ENCODE results near the gene SCAF4.

The SCAF4 gene

DNA sequence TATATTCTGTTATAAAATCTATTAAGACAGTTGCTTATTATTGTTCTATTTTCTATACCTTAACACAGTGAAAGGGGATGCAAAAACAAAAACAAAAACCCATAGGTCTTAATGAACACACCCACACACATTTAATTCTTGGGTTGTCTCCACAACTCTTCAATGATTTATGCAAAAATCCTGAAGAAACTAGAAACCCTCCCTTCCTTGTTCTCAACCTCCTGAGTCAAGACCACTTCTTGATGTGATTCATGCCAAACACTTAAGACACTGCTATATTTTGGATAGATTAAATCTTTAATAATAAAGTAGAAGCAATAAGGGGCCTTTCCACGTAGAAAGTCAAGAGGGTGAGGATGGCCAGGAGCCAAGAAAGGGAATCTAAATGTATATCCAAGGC lies 23.4 kb downstream of the SCAF4 start:
- no peak overlapping the region for H3K4me3 ChIP-seq (replicated peaks; ENCODE audit: low read depth, low read length)
- no peak for DNase-seq (ENCODE audit: extremely low read depth, low read depth)
- TF ChIP-seq, protein P1, sequence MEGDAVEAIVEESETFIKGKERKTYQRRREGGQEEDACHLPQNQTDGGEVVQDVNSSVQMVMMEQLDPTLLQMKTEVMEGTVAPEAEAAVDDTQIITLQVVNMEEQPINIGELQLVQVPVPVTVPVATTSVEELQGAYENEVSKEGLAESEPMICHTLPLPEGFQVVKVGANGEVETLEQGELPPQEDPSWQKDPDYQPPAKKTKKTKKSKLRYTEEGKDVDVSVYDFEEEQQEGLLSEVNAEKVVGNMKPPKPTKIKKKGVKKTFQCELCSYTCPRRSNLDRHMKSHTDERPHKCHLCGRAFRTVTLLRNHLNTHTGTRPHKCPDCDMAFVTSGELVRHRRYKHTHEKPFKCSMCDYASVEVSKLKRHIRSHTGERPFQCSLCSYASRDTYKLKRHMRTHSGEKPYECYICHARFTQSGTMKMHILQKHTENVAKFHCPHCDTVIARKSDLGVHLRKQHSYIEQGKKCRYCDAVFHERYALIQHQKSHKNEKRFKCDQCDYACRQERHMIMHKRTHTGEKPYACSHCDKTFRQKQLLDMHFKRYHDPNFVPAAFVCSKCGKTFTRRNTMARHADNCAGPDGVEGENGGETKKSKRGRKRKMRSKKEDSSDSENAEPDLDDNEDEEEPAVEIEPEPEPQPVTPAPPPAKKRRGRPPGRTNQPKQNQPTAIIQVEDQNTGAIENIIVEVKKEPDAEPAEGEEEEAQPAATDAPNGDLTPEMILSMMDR (IDR thresholded peaks at IDR 0.05; ENCODE audit: low read depth, low read length, missing control alignments), result no peak

DNA sequence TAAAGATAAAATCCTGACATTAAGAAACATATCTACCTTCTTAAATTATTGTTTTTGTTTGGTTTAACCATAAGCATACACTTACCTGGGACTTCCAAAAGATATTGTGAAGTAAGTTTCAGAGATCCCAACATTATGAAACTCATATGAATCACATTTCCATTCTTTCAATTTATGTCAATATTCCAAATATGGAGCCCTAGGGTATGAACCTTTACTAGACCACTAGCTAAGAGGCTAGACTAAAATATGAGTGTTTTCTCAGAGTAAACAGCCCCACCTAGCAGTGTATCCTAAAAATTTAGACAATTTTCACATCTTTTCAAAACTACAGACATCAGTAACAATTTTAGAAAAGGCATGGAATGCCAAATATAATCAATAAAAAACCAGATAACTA lies 24.4 kb downstream of the SCAF4 start:
- TF ChIP-seq, protein P1 (IDR thresholded peaks at IDR 0.05; ENCODE audit: low read depth, low read length, missing control alignments), result no peak
- no peak overlapping the region for H3K4me3 ChIP-seq (replicated peaks; ENCODE audit: low read depth, low read length)
- no peak for DNase-seq (ENCODE audit: extremely low read depth, low read depth)

DNA sequence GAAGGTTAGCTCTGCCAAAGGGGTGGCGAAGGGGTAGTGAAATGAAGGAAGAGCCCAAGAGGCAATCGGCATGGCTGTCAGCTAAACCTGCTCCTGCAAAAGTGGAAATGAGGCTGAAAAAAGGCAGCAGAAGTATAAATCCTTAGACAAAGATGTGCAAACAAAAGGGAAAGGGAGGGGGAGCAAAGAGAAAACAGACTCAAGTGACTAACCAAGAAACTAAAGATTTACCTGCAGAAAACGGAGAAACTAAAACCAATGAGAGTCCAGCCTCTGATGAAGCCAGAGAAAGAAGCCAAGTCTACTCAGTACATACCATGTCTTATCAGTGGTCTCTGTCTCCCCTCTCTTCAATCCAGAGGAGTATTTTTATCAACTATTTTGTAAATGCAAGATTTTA lies 25.4 kb downstream of the SCAF4 start:
- no peak for DNase-seq (ENCODE audit: extremely low read depth, low read depth)
- TF ChIP-seq, protein P1 (IDR thresholded peaks at IDR 0.05; ENCODE audit: low read depth, low read length, missing control alignments), result no peak
- no peak overlapping the region for H3K4me3 ChIP-seq (replicated peaks; ENCODE audit: low read depth, low read length)

DNA sequence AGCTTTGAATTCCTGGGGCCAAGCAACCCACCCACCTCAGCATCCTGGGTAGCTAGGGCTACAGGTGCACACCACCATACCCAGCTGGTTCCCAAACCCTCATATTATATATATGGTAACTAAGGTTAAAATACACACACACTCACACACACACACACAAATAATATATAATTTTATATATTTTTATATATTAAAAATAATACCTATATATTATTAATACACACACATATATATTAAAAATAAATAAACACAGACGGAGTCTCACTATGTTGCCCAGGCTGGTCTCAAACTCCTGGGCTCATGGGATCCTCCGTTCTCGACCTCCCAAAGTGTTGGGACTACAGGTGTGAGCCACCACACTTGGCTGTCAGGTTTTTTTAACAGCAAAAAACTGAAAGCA lies 31.9 kb downstream of the SCAF4 start:
- no peak overlapping the region for H3K4me3 ChIP-seq (replicated peaks; ENCODE audit: low read depth, low read length)
- no peak for DNase-seq (ENCODE audit: extremely low read depth, low read depth)
- TF ChIP-seq, protein P1 (IDR thresholded peaks at IDR 0.05; ENCODE audit: low read depth, low read length, missing control alignments), result no peak

DNA sequence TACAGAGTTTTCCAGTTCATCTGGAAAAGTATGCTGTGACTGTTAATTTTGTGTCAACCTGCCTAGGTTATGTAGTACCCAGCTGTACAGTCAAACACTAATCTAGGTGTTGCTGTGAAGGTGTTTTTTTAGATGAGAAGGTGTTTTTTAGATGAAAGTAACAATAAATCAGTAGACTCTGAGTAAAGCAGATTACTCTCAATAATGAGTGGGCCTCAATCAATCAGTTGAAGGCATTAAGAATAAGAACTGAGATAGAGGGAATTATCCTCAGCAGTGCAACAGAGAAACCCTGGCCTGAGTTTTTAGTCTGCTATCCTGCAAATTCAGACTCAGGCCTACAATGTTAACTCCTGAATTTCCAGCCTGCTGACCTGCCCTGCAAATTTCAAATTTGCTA lies 33.5 kb downstream of the SCAF4 start:
- no peak for DNase-seq (ENCODE audit: extremely low read depth, low read depth)
- TF ChIP-seq, protein P1 (IDR thresholded peaks at IDR 0.05; ENCODE audit: low read depth, low read length, missing control alignments), result no peak

DNA sequence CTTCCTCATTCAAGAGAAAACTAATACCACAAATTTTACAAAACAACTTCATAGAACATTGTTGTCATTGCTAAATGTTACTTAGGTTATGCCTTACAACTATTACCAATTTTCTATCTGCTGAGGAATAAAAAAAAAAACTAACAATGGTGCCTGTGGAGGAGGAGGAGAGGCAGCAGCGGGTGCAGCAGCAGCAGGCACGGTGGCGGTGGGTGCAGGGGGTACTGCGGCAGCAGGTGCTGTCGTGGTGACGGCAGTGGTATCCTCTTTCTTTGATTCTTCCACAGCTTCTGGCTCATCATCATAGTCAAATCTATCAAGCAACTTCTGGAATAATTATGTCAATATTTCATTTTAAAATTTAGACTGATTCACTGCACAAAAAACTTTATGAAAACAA lies 35.5 kb downstream of the SCAF4 start:
- no peak overlapping the region for H3K4me3 ChIP-seq (replicated peaks; ENCODE audit: low read depth, low read length)
- TF ChIP-seq, protein P1 (IDR thresholded peaks at IDR 0.05; ENCODE audit: low read depth, low read length, missing control alignments), result no peak
- no peak for DNase-seq (ENCODE audit: extremely low read depth, low read depth)

More for the DNA sequence above, 33.5 kb downstream of the SCAF4 start:
- H3K4me3 ChIP-seq (replicated peaks; ENCODE audit: low read depth, low read length), result no peak overlapping the region

DNA sequence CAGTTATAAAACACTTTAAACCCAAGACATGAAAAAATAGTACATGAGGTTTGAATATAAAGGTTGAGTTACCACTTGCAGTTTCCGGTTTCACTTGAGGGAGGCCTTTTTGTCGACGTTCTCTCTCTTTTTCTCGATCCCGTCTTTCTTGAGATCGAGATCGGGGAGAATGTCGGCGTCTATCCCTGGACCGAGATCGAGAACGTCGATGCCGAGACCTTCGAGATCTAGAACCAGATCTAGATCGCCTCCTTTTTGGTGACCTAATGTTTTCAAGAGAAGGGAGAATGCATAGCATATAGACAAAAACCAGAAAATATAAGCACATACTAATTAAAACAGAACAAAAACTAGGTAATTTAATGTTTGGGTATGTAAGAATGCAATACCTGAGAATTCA lies 38.7 kb downstream of the SCAF4 start:
- TF ChIP-seq, protein P1 (IDR thresholded peaks at IDR 0.05; ENCODE audit: low read depth, low read length, missing control alignments), result no peak
- DNase-seq (ENCODE audit: extremely low read depth, low read depth), result no peak
- no peak overlapping the region for H3K4me3 ChIP-seq (replicated peaks; ENCODE audit: low read depth, low read length)
